Osteocyte (in vitro differentiated cells): ENCODE results near the gene LACTBL1. TPM values are rescaled to one million over a fixed set of nuclear protein-coding genes. Genes with fewer than 3 reads are reported as not detected.

Experiments
- DNase-seq: peaks from one replicate; pipeline ENCODE4 v3.0.0; 2021; ENCODE audit warnings: mixed read lengths; ENCODE audit not compliant: unreplicated experiment; ENCODE audit errors: extremely low spot score
- H3K27ac Mint-ChIP-seq: one replicate; pipeline ENCODE4 v1.8.0; 2021; ENCODE audit warnings: mild to moderate bottlenecking, mixed read lengths; ENCODE audit not compliant: unreplicated experiment
- H3K27me3 Mint-ChIP-seq: one replicate; pipeline ENCODE4 v1.8.0; 2021; ENCODE audit warnings: mixed read lengths; ENCODE audit not compliant: unreplicated experiment
- H3K36me3 Mint-ChIP-seq: one replicate; pipeline ENCODE4 v1.8.0; 2021; ENCODE audit warnings: mixed read lengths; ENCODE audit not compliant: unreplicated experiment
- H3K4me1 Mint-ChIP-seq: one replicate; pipeline ENCODE4 v1.8.0; 2021; ENCODE audit warnings: mixed read lengths; ENCODE audit not compliant: unreplicated experiment
- H3K4me3 Mint-ChIP-seq: one replicate; pipeline ENCODE4 v1.8.0; 2021; ENCODE audit warnings: mild to moderate bottlenecking, moderate library complexity, mixed read lengths; ENCODE audit not compliant: unreplicated experiment
- H3K9me3 Mint-ChIP-seq: one replicate; pipeline ENCODE4 v1.8.0; 2021; ENCODE audit warnings: mixed read lengths; ENCODE audit not compliant: unreplicated experiment
- total RNA-seq: library from RNA; stranded (reverse); gene quantifications from 2 replicates; pipeline ENCODE4 v1.2.1, GENCODE V29; 2021
- TF ChIP-seq, protein P1 (sequence below): fragments of 200-600 bp; sonication (generic); IDR thresholded peaks from 2 replicates; pipeline ENCODE4 v1.5.0; 2021; ENCODE audit warnings: antibody characterized with exemption, mild to moderate bottlenecking, moderate library complexity

The LACTBL1 gene
- total RNA-seq, 1 donor from 2014 or later, result not detected

DNA sequence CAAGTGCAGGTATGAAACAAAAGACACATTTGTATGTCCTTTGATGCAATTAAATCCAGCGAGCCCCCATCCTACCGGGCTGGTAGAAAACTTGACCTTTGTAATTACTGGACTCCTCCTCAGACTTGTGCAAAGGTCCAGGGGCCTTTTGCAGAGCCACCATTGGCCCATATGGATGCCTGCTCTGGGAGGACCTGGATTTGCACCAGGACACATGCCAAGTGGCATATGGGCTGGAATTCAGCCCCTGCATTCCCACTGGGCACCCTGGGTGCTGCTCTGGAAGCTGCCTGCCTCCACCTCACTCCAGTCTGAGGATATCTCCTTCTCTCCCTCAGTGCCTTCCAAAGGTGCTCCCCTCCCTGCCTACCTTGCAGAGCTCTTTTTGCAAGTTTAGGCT is 36.0 kb downstream of the LACTBL1 start:
- Mint-ChIP-seq H3K4me1 (no peaks in the 10 kb centered on the region), H3K4me3 (no peak overlapping the region), H3K9me3 (peaks cover 20% of the 10 kb centered on the region), H3K27ac (no peak overlapping the region), H3K27me3 (peaks cover 38% of the 10 kb centered on the region), H3K36me3 (peaks cover 4% of the 10 kb centered on the region)
- TF ChIP-seq, protein P1, sequence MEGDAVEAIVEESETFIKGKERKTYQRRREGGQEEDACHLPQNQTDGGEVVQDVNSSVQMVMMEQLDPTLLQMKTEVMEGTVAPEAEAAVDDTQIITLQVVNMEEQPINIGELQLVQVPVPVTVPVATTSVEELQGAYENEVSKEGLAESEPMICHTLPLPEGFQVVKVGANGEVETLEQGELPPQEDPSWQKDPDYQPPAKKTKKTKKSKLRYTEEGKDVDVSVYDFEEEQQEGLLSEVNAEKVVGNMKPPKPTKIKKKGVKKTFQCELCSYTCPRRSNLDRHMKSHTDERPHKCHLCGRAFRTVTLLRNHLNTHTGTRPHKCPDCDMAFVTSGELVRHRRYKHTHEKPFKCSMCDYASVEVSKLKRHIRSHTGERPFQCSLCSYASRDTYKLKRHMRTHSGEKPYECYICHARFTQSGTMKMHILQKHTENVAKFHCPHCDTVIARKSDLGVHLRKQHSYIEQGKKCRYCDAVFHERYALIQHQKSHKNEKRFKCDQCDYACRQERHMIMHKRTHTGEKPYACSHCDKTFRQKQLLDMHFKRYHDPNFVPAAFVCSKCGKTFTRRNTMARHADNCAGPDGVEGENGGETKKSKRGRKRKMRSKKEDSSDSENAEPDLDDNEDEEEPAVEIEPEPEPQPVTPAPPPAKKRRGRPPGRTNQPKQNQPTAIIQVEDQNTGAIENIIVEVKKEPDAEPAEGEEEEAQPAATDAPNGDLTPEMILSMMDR, result no peak
- no peak for DNase-seq

DNA sequence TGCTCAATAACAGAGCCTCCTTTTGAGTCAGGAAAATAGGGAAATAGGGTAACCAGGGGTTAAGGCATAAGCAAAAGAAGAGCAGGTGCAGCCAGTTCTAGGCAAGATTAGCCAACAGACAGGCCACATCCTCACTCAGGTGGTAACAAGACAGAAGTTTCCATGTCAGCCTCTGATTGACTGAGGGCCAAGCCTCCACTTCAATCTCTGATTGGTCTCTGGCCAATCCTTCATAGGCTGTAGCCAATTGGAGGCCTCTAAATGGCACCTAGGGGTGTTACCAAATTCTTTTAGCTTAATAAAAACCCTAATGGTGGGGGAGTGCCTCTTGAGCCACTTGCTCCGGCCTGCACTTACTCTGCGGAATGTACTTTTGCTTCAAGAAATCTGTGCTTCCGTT is 37.2 kb downstream of the LACTBL1 start:
- DNase-seq, result no peak
- TF ChIP-seq, protein P1, result no peak
- H3K36me3 Mint-ChIP-seq, result peaks cover 3% of the 10 kb centered on the region
- H3K9me3 Mint-ChIP-seq, result peaks cover 13% of the 10 kb centered on the region
- no peak overlapping the region for H3K4me3 Mint-ChIP-seq
- H3K27ac Mint-ChIP-seq, result no peak overlapping the region
- H3K4me1 Mint-ChIP-seq, result no peaks in the 10 kb centered on the region
- H3K27me3 Mint-ChIP-seq, result peaks cover 27% of the 10 kb centered on the region

DNA sequence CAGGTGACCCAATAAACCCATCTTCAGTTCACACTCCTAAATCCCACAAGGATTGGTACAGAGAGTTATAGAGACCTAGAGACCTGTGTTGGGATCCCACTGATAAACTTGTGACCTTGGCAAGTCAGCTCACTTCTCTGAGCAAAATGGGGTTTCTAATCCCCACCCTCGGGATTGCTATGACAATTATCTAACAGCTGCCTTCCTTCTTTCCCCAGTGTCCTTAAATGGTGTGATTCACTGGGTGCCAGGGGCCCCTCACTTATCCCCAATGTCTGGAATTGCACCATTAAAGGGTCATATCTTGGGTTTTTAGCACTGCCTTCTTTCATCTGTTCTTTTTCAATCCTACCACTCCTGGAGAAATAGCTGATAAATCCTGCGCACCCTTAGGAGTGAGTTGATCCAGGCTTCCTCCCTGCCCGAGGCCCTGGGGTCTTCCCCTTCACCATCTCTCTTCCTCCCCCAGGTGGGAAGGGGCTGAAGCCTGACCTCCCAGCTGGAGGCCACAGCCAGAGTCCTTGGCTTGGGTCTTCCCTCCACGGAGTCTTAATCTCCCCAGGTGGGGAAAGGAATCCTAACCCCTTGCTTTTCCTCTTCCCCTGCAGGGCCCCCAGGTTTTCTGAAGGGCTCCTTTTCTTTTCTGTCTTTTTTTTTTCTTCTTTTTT is 39.7 kb downstream of the LACTBL1 start:
- no peak for DNase-seq
- Mint-ChIP-seq H3K27me3 (peaks cover 40% of the 10 kb centered on the region), H3K4me3 (no peak overlapping the region), H3K27ac (no peak overlapping the region), H3K9me3 (peaks cover 10% of the 10 kb centered on the region), H3K36me3 (no peaks in the 10 kb centered on the region), H3K4me1 (no peaks in the 10 kb centered on the region)
- TF ChIP-seq, protein P1, result no peak

DNA sequence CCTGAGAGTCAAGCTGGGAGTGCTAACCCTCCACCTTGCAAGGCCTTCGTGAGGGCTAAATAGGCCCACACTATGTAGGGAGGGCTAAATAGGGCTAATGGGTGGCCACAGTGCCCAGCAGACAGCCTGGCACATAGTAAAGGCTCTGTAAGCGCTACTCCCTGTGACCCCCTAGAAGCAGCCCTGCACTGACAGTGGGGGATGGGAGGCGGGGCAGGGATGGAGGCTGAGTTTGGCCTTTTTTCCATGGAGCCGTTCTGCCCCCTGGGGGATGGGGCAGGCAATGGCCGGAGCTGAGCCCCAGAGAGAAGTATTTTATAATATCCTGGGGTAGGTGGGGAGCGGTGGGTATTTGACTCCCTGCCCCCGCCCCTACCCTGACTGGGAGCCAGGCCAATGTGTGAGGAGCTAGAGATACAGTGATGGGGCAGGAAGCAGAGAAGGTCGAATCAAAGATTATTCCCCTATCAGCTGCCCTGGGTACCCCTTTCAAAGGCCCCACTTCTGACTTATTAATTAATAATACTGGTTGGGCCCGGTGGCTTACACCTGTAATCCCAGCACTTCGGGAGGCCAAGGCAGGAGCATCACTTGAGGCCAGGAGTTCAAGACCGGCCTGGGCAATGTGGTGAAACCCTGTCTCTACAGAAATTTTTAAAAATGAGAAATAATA is 42.3 kb downstream of the LACTBL1 start:
- DNase-seq, result no peak
- TF ChIP-seq, protein P1, result peak; percentile 89
- Mint-ChIP-seq H3K4me3 (no peak overlapping the region), H3K9me3 (peaks cover 5% of the 10 kb centered on the region), H3K27me3 (peaks cover 46% of the 10 kb centered on the region), H3K27ac (no peak overlapping the region), H3K36me3 (no peaks in the 10 kb centered on the region), H3K4me1 (no peaks in the 10 kb centered on the region)

DNA sequence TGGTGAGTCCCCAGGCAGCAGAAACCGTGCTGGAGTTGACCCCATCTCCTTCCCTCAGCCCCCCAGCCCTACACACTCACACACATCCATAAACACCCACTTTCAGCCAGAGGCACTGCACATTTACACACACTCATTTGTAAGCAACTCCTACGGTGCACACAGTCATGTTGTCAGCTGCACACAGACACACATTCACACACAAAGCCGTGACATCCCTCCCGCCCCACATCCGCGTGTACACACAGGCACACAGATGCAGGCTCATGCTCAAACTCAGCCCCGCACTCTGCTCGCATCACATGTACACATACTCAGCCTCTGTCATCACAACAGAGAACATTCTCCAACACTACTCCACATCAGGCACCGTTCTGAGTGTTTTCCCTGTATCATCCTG is 47.6 kb downstream of the LACTBL1 start:
- H3K9me3 Mint-ChIP-seq, result no peaks in the 10 kb centered on the region
- no peak overlapping the region for H3K4me3 Mint-ChIP-seq
- peaks cover 2% of the 10 kb centered on the region for H3K36me3 Mint-ChIP-seq
- no peak for DNase-seq
- H3K27ac Mint-ChIP-seq, result no peak overlapping the region
- peaks cover 11% of the 10 kb centered on the region for H3K4me1 Mint-ChIP-seq
- peaks cover 34% of the 10 kb centered on the region for H3K27me3 Mint-ChIP-seq
- TF ChIP-seq, protein P1, result no peak
